Transverse colon (tissue), 4 donors: ENCODE data around the gene MFAP1.

Experiments used
- CTCF ChIP-seq, 5 experiments: fragments of 200-600 bp in 3 of 5; fragments of 450-650 bp in 2 of 5; sonication (generic) in 3 of 5; IDR thresholded peaks; 1 replicate in 2 of 5; 2 replicates in 3 of 5; pipeline ENCODE4 v1.5.1; 2016 to 2017; ENCODE audit warnings: antibody characterized with exemption in 5 of 5, inconsistent platforms in 3 of 5, mild to moderate bottlenecking in 2 of 5, moderate library complexity in 1 of 5
- EP300 ChIP-seq: sonication (generic); formaldehyde crosslinking; IDR thresholded peaks from one replicate; pipeline ENCODE4 v1.6.1; 2017; ENCODE audit warnings: antibody characterized with exemption, low read depth
- POLR2AphosphoS5 ChIP-seq, 3 donors: sonication (generic); formaldehyde crosslinking; IDR thresholded peaks; one replicate each; pipeline ENCODE4 v1.6.1; 2016; ENCODE audit warnings: antibody characterized with exemption in 3 of 3

DNA sequence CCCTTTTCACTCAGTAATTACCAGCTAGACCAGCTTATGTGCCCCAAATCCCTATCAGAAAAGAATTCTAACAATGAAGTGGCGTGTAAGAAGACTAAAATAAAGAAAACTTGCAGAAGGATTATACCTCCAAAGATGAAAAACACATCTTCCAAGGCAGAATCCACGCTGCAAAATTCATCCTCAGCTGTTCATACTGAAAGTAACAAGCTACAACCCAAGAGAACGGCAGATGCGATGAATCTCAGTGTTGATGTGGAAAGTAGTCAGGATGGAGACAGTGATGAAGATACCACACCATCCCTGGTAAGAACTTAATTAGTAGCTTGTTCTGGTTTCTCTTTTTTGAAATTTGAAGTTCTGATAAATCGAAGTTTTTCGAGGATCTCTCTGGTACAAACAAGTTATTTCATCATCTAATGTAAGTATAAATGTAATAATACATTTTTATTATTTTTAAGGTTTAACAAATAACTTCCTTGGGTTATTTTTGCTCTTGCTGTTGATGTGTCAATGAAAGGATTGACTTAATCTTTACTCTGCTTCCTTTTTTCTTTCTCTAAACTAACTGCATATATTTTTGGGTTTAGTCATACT is 3.7 kb upstream of the MFAP1 start:
- TF ChIP-seq EP300 (no peak), CTCF (IDR thresholded peaks at IDR 0.05) (no peak), POLR2AphosphoS5 (IDR thresholded peaks at IDR 0.05) (no peak)
